SK-N-SH (cell line): ENCODE data around the gene CCDC198. TPM values are rescaled to one million over a fixed set of nuclear protein-coding genes. Genes with fewer than 3 reads are reported as not detected.

ENCODE experiments used
- polyA plus RNA-seq, 3 experiments: library from polyadenylated mRNA; depleted of rRNA; stranded (reverse); fragments of >200 nt; gene quantifications; 2 replicates each; pipeline ENCODE4 v1.2.3, GENCODE V29; 2012

Gene CCDC198
- polyA plus RNA-seq, 1 of the 3 experiments (the other 2 are of a cell fraction), result not detected

Other genes with a start within 250 kb of the CCDC198 start
- 10.5 and 14.2 TPM in 2 replicates for gene EXOC5, start 225.0 kb downstream of the CCDC198 start, polyA plus RNA-seq (2012; rRNA removed)
- 13.1 and 20.4 TPM in 2 replicates for gene AP5M1, start 224.9 kb downstream of the CCDC198 start, polyA plus RNA-seq (2012; rRNA removed)
- 3.0 and 4.3 TPM in 2 replicates for gene NAA30, start 103.3 kb downstream of the CCDC198 start, polyA plus RNA-seq (2012; rRNA removed)